UCSD-AML1 (cell line): Measurements from ENCODE around the gene GARIN5A.

ENCODE experiments used
- DNase-seq: peaks from one replicate; lab custom pipeline; 2025; ENCODE audit not compliant: unreplicated experiment; lab: John Stamatoyannopoulos, UW

Gene GARIN5A

GRCh38 chr19:50435627-50436026, 41.0 kb downstream of the GARIN5A start:
- no peak for DNase-seq

DNA sequence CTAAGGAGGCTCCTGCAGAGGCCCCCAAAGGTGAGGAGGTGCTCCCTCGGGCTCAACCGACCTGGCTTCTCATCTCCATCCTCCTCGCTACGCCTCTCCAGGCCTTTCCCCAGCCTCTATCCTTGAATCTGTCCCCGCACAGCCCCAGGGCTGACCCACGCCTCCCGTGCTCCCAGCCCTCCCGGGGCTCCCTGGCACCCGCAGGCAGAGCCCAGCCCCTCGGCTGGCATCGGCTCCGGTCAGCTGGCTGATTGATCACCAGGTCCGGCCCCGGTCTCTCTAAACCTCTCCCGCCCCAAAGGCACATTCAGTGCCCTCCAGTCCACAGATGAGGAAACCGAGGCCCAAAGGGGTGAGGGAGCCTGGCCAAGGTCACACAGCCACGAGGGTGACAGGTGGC, 41.4 kb downstream of the GARIN5A start:
- no peak for DNase-seq

- no peak for DNase-seq
Observed at GRCh38 chr19:50434525-50434924, 42.1 kb downstream of the GARIN5A start.

DNA sequence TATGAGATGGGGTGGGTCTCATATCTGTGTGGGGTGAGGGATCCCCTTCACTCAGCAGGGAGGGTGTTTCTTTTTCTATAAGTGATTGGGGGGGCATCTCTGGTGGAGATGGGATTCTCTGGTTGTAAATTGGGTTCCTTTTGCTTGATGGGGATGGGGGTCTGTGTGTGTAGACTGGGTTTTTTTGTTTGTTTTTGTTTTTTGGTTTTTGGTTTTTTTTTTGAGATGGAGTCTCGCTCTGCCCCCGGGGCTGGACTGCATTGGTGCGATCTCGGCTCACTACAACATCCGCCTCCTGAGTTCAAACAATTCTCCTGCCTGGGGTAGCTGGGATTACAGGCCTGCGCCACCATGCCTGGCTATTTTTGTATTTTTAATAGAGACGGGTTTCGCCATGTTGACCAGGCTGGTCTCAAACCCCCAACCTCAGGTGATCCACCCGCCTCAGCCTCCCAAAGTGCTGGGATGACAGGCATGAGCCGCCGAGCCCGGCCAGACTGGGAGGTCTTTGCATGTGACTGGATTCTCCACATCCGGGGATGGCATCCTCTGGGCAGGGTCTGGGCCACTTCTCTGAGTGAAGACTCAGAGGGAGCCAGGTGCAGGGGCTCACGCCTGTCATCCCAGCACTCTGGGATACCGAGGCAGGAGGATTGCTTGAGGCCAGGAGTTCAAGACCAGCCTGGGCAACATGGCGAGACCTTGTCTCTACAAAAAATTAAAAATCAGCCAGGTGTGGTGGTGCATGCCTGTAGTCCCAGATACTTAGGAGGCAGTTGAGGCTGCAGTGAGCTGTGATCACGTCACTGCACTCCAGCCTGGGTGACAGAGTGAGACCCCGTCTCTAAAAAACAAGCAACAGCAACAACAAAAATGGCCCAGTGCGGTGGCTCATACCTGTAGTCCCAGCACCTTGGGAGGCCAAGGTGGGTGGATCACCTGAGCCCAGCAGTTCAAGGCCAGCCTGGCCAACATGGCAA, 43.2 kb downstream of the GARIN5A start:
- no peak for DNase-seq

DNA sequence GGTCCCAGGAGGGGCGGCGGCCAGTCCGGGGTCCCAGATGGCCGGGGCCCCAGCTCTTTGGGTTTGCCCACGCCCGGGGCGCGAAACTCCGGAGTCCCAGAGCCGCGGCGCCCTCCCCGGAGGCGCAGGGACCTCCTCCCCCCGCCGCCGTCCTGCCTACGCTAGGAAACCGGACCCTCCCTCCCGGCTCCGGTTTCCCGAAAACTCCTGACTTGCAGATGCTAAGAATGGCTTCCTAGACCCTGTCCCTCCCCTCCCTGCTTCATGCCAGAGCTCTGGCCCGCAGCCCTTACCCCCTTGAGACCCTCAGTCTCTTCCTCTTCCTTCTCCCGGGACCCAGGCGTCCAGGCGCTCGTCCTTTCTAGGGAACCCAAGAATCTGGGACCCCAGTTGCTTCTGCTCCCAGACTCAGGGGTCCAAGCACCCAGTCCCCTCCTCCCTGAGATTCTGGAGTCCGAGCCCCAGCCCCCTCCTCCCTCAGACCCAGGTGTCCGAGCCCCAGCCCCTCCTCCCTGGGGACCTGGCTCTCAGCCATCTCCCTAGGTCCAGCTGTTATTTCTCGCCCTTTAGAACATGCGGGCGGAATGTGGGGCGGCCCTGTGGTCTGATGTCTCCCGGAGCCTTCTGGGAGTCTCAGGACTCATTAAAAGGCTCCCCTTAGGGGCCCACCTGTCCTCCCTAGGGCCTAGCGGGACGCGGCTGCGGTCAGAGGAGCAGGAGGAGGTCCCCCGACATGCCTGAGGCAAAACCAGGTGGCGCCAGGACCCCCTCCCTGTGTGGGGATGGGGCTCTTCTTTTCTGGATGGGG, 44.2 kb downstream of the GARIN5A start, which contains the start of gene MYBPC2:
MYBPC2 (plus strand) TSS at position 672 of the 808 bp plus-strand sequence; CDS start at position 734, 62 bp downstream.
- no peak for DNase-seq

DNA sequence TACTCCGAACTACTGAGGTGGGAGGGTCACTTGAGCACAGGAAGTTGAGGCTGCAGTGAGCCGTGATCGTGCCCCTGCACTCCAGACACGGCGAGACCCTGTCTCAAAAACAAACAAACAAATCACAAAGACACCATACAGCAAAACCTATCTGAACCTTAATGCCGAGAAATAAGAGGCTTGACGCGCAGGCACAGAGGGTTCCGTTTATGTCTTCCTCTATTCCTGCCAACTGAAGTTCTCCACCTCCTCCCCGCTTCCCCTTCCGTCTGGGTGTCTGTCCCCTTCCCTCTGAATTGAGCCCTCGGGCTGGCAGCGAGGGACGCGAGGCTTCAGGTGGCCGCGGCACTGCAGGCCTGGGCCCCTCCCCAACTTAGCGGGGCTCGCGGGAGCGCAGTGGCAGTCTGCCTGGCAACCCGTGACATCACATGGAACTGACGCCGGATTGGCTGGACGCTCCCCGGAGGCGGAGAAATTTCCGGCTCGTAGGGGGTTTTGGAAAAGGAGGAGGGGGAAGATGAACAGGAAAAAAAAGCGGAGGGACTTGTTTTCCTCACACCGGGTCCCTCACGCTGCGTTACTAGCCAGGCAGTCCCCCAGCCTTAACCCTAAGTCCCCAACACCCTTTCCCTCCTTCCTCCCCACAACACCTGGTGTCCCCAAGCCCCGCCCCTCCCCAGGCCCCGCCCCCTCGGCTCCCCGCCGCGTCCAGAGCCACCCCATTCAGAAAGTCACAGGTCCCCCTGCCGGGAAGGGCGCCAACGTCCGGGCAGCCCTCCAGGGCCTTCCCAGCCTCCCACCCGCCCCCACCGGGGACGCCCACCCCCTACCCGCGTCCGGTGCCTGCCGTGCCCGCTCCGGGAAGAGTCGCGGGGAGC, 45.1 kb downstream of the GARIN5A start:
- peak; percentile 91 for DNase-seq

DNA sequence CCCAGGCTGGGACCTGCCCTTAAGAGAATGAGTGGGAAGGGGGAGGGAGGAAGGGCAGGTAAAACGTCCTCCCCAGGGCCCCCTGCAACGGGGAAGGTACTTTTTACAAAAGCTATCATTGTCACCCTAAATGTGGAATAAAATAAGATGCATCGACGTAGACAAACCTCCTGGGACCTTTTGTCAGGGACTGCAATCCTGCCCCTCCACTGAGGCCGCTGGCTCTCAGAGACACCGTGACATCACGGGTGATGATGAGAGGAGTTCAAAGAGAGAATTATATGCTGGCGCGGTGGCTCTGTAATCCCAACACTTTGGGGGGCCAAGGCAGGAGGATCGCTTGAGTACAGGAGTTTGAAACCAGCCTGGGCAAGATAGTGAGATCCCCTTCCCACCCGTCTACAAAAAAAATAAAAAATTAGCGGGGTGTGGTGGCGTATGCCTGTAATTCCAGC, 45.7 kb downstream of the GARIN5A start:
- no peak for DNase-seq

- no peak for DNase-seq
Observed at GRCh38 chr19:50428772-50429463, 47.7 kb downstream of the GARIN5A start.

GRCh38 chr19:50427997-50428425, 48.6 kb downstream of the GARIN5A start:
- no peak for DNase-seq

GRCh38 chr19:50427318-50427925, 49.2 kb downstream of the GARIN5A start:
- DNase-seq: no peak

- no peak for DNase-seq
Observed at GRCh38 chr19:50425581-50425980, 51.1 kb downstream of the GARIN5A start.

- no peak for DNase-seq
Observed at GRCh38 chr19:50423279-50424113, 53.2 kb downstream of the GARIN5A start.

GRCh38 chr19:50422397-50423278, 54.0 kb downstream of the GARIN5A start:
- DNase-seq: no peak

GRCh38 chr19:50420808-50421207, 55.8 kb downstream of the GARIN5A start:
- DNase-seq: no peak

DNA sequence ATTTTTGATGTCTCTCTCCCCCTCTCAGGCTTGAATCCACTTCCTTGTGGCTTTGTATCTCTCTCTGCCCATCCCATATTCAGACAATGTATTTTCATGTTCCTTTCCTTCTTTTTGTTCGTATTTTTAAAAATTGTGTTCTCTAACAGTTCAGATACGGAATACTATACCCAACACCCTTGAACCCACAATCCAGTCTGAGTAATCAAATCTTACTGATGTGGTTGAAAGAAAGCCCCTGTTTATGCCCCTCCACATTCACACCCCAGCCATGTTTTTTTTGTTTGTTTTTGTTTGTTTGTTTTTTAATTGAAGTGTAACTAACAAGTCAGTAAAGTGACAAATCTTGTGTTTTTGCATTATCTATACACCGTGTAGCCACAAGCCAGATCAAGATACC, 56.5 kb downstream of the GARIN5A start:
- DNase-seq: no peak

DNA sequence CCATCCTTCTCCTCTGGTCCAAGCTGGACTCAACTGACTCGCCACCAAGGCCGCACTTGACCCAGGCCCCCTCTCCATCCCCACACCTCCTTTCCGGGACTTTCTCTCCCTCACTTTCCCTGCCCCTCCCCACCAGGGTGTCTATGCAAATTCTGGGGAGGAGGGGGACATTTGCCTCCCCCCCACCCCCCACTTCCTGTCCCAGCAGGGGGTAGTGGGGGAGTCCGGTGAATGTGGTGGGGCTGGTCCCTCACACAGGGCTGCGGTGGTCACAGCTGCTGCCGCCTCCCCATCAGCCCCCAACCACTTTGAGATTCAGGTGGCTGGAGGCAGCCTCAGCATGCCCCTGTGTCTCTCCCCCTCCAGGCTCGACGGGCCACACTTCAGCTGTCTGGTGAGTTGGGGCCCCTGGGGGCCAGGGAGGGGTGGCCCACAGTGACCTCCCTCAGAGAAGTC, 57.0 kb downstream of the GARIN5A start:
- DNase-seq: no peak

DNA sequence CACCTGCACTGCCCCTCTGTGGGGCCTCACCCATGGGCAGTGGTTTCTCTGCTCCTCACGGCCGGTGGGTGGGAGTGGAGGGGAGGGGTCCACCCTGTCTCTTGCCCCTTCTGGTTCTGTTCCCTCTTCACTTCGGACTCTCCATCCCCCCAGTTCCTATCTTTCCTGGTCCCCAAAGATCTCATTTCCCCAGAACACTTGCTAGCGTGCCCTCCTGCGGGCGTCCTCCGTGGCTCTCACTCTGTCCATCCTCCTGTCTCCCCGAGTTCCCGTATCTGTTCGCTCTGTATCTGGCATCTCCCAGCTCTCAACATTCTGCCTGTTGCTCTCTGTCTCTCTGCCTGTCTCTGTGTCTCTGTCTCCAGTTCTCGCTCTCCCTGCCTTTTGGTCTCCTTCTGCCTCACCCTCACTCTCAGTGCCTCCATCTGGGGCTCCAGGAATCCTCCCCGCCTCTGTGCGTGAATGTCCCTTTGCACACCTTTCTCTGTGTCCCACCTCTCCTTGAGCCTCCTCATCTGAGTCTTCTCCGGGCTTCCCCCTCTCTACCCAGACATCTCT, 57.5 kb downstream of the GARIN5A start:
- DNase-seq: no peak
